ENCODE measurements around the gene LRAT.
"Not testable (repeated sequence)": the region's sequence is repeated elsewhere in the genome, so short reads cannot be mapped to it uniquely, and the experiment has no call there.

LRAT gene

GRCh38 chr4:154743683-154744340, at the start of gene LRAT:
LRAT (plus strand) TSS chr4:154744000; CDS start chr4:154744327, 327 bp downstream.
- peak; percentile 19 for DNase-seq

- no peak for DNase-seq
These were observed 35.9 kb upstream of the LRAT start for GRCh38 chr4:154707877-154708276.

GRCh38 chr4:154709550-154709949, 34.2 kb upstream of the LRAT start:
- DNase-seq = no peak

DNA sequence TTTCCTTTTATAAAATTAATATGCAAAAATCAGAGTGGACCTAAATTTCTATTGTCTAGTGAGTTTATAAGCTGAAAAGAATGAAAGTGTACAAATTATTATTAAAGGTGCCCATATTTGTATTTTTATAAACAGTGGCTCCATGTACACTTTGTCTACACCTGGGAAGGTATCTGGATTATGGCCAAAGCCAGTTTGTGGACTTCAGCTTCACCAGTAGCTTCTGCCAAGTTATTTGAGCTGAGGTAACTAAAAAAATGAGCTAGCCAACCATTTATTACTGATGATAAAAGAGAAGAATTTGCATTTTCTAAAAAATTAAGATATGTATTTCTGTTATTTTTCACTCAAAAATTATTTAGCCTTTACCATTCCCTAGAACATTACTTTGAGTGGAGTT, 32.3 kb upstream of the LRAT start:
- DNase-seq = no peak

DNA sequence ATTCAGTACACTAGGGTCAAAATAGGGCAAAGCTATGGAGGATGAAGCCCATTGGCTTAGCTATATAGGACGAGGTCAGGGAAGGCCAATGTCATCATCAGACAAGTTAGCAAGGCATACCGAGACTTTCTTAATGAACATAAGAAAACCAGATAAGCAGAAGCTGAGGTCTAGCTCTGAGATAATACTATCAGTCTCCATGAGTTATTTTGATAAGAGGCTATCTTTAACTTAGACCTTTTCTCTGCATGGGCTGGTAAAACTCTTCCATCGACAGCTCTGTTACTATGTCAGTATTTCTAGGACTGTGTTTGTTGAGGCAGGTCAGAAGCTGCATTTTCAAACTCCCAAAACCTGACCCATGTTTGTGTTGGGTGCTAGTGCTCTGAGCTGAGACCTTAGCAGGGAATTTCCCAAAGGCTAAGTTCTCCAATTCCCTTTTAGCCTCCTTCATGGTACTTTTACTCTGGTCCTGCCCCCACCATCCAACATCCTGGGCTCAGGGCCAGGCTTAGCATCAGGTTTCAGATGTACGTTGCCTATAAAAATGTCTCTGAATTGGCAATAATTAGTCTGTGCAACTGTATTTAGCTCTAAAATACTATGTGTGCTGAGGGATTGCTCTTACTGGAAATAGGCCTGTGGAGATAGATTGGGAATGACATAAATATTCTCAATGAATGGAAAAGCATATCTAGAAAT, 29.3 kb upstream of the LRAT start:
- no peak for DNase-seq

- DNase-seq = no peak
These were observed 24.7 kb upstream of the LRAT start for GRCh38 chr4:154719087-154719486.

GRCh38 chr4:154720123-154720522, 23.7 kb upstream of the LRAT start:
- no peak for DNase-seq

- DNase-seq = no peak
These were observed 23.1 kb upstream of the LRAT start for GRCh38 chr4:154720618-154721267.

- no peak for DNase-seq
These were observed 21.5 kb upstream of the LRAT start for GRCh38 chr4:154722262-154722661.

DNA sequence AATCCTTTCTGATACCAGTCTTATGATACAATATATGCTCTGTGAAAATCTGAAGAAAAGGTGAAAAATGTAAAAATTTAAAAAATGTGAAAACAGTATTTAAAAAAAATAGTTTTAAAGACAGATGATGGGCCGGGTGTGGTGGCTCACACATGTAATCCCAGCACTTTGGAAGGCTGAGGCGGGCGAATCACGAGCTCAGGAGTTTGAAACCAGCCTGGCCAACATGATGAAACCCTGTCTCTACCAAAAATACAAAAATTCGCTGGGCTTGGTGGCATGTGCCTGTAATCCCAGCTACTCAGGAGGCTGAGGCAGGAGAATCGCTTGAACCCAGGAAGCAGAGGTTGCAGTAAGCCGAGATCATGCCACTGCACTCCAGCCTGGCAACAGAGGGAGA, 20.2 kb upstream of the LRAT start:
- DNase-seq = not testable (repeated sequence)

DNA sequence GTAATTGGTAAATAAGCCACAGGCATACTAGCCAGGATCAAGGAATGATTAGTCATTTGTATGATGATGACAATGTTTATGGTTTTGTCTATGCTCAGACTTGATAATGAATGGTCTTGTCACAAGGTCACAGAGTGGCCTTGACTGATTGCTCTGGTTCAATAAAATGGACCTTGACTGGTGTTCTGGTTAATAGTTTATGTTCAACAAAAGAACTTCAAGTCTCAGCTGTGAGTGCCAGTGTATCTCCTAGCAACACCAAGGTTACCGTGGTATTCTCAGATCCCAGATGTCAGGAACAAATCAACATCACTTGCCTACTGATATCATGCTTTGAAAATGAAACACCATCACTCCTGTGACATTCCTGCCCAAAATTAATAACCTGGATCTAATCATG, 16.3 kb upstream of the LRAT start:
- no peak for DNase-seq

DNA sequence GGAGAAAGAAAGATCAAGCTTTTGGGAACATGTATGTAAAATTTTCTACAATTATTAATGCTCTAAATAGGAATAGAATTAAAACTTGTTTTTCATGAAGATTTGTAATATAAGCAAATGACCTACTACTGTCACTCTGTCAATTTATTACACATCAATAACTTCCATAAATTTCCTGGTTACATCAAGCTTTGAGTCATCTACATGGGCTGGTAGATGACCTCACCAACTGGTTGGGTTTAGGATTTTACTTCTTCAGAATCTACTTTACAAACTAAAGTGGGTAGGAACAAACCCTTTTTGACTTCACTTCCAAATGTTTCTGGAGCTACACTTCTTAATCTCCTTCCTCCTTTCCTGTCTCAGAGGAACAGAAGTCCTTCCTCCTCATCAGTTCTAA, 12.0 kb upstream of the LRAT start:
- no peak for DNase-seq

DNA sequence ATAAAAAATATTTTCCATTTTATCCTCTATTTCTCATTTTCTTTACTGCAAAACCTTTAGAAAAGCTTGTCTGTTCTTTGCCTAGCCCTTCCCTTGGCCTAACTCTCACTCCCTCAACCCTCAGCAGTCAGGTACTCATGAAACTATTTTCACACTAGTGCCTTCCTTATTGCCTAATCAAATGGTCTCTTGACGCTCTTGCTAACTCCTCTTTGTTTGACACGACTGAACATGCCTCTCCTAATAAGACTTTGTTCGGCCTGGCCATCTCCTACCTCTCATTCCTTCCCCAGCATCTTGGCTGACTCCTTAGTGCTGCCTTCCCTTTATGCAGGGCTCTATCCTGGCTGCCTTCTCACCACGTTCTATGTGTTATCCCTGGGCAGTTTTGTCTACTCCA, 11.1 kb upstream of the LRAT start:
- no peak for DNase-seq

- no peak for DNase-seq
These were observed 7.0 kb upstream of the LRAT start for GRCh38 chr4:154736770-154737169.

- no peak for DNase-seq
These were observed 5.4 kb upstream of the LRAT start for GRCh38 chr4:154738426-154738825.

DNA sequence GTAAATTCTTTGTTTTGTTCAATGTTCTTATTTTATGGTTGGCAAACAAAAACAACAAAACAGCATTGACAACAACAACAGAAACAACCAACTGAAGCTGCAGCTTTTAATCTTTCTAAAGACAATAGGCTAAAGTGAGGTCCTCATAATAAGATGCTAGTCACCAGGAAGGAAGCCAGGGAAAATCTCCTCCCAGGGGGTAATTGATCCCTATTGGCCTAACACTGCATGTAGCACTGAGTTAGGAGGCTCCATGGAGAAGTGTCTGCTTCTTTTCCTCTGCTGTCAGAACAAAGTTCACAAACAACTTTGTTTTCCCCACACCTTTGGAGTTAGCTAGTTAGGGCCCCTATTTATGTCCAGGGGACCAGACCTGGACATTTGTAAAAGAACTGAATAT, 4.7 kb upstream of the LRAT start:
- no peak for DNase-seq

DNA sequence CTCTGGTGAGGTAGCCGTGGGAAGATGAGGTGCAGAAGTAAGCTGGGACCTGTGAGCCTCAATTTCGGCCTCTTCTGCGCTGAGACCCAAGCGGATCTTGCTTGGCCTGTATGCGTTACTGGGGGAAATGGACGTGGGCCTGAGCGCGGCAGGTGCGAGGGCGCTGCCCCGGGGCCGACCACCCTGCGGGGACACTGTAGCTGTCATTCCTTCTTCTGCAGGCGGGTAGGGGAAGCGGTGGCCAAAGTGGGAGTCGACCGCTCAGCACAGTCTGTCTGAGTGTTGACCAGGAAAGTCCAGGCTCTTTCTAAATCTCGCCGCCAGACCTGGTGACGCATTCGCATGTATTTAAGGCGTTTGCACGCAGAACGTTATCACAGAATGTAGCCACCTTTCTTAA, 3.3 kb upstream of the LRAT start:
- DNase-seq = no peak

DNA sequence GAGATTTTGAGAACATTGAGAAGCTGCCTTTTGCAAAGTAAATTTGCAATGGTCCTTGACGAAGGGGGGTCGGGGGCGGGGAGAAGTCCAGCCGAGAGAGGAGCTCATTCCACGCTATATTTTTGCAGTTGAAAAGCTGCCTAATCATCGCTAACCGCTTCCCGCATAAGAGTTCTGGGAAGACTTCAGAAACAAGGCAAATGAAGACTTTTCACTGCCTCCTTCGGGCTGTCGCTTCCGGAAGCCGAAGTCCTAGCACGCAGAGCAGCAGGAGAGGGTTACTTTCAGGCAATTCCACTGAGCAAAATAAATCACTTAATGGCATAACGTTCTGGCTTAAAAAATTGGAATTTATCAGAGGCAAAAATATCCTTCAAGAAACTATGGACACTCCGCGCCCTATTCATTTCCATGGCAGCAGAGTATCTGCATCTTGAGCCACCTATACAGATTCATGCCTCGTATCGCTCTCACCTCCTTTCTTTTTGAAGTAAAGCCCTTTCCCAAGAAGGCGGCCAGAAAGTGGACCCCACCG, 2.6 kb upstream of the LRAT start:
- DNase-seq = no peak

DNA sequence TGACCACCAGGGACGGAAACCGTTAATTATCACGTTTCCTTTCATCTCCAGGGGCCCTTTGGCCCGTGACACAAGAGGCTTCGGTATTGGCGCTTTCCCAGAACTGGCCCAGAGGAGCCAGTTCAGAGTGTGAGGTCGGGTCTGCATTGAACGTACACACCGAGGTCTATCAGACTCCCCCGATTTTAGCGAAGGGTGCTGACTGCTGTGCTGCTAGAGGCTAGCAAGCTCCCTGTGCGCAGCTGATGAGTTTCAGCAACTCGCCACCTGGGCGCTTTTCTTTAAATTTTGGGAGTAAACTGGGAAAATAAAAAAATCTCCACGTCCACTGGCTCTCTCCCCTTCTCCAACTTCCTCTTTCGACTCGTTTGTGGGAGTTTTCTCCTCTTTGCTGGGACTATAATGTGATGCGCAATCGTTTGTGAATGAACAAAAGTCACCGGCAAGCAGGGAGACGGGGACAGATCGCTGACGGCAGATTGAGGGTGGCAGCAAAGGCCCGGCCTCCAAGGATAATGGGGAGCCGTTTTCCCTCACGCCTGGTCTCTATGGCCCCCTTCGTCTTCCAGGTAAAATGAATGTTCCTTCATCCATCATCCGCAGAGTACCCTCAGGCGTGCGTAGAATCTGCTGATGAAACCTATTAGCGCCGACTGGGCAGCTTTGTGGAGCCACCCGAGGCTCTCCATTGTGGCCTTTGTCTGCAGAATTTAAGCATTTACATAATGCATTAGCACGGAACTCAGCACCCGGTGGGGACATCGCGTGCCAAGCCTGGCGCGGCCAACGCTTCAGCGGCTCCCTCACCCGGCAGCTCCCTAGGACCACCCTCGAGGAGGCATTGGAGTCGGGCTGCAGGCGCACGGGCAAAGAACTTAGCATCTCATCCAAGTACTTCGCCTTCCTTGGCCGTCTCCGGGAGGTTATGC, 1.6 kb upstream of the LRAT start:
- DNase-seq = no peak

GRCh38 chr4:154744341-154744926, 634 bp downstream of the LRAT start:
- DNase-seq = no peak

- DNase-seq = no peak
These were observed 13.9 kb downstream of the LRAT start for GRCh38 chr4:154757713-154758112.

- no peak for DNase-seq
These were observed 17.1 kb downstream of the LRAT start for GRCh38 chr4:154760895-154761294.

GRCh38 chr4:154778264-154778663, 34.5 kb downstream of the LRAT start:
- DNase-seq = no peak

All from CD4-positive, alpha-beta T cell treated with Interleukin-10 for 1 hour (primary cell).